Retinal pigment epithelial cell (primary cell): ENCODE results near the gene GSK3B.
A peak's percentile ranks its signal among the peaks of the same experiment; 100 is the strongest.
"Not testable (repeated sequence)": the region's sequence is repeated elsewhere in the genome, so short reads cannot be mapped to it uniquely, and the experiment has no call there.

Experiments
- DNase-seq: peaks from one replicate; pipeline ENCODE4 v3.0.0-alpha.2; 2010; ENCODE audit warnings: low read depth
- H3K4me3 ChIP-seq: 2 replicates; pipeline ENCODE4 v1.5.1; 2011; ENCODE audit warnings: mild to moderate bottlenecking, low read length, control low read depth, moderate library complexity
- CTCF ChIP-seq: conservative IDR thresholded peaks from 2 replicates; pipeline ENCODE4 v1.5.1; 2011; ENCODE audit warnings: low read depth, low read length, control low read depth, inconsistent platforms

Gene GSK3B

GRCh38 chr3:119901148-119901547 is 193.1 kb downstream of the GSK3B start:
- no peak for TF ChIP-seq CTCF
- H3K4me3 ChIP-seq, result no peak overlapping the region
- no peak for DNase-seq

- H3K4me3 ChIP-seq, result no peak overlapping the region
- DNase-seq, result no peak
- no peak for TF ChIP-seq CTCF
These were observed 195.1 kb downstream of the GSK3B start for GRCh38 chr3:119899192-119899511.

- H3K4me3 ChIP-seq, result no peak overlapping the region
- TF ChIP-seq CTCF, result no peak
- DNase-seq, result no peak
These were observed 195.6 kb downstream of the GSK3B start for GRCh38 chr3:119898478-119899191.

- no peak for TF ChIP-seq CTCF
- H3K4me3 ChIP-seq, result no peak overlapping the region
- no peak for DNase-seq
These were observed 200.1 kb downstream of the GSK3B start for GRCh38 chr3:119894195-119894594.

GRCh38 chr3:119893769-119894168 is 200.5 kb downstream of the GSK3B start:
- H3K4me3 ChIP-seq, result no peak overlapping the region
- TF ChIP-seq CTCF, result no peak
- no peak for DNase-seq

GRCh38 chr3:119891944-119892721 is 202.1 kb downstream of the GSK3B start:
- DNase-seq, result peak; percentile 31
- H3K4me3 ChIP-seq, result no peak overlapping the region
- TF ChIP-seq CTCF, result peak; percentile 71

- not testable (repeated sequence) for DNase-seq, H3K4me3 ChIP-seq
These were observed 205.6 kb downstream of the GSK3B start for GRCh38 chr3:119888681-119889080.
